GM18526 (cell line): ENCODE data around the gene NACC1.

ENCODE experiments used
- POLR2A ChIP-seq: IDR thresholded peaks from 3 replicates; pipeline ENCODE4 v1.6.1; 2011; ENCODE audit not compliant: insufficient read length; ENCODE audit errors: extremely low read depth

Gene NACC1

DNA sequence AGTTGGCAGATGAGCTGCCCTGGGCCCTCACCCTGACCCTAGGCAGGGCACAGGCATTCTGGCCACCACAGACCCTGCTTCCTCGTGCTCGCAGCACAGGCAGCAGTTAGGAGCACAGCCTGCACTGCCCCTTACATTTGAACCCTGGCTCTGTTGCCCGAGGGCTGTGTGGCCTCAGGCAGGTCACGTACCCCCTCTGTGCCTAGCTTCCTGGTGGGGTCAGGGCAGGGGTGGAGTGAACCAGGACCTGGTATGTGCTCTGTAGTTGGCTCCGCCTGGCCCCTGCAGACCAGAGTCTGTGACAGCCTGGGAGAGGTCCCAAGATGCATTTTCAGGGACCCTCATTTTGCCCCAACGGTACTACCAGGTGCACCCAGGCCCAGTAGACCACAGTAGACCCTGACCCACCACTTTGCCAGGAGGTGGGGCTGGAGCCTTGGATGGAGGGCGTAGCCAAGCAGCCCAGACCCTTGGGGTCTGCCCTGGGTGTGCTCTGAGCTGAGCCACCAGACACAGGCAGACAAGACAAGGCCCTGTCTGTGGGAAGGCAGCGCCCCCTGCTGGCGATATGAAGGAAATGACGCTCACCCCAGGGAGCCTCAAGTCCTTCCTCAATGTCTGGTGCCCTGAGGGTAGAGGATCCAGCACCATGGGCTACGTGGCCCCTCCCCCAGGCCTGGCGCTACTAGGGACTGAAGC lies 24.5 kb upstream of the NACC1 start:
- TF ChIP-seq POLR2A = no peak

DNA sequence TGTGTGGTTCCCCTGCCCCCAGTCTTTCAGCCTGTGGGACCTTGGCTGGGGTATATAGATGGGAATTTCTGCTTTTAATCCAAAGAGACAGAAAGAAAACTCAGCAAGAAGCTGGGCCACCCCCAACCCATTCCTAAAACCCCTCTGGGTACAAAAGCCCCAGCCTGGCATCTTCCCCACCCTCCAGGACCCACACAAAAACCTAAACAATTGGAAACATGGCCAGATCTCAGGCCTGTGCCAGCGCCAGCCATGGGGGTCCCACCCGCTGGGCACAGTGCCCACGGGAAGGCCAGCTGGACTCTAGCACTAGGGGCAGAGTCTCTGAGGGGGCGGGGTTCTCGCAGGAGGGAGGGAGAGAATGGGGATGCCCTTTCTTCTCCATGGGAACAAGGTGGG lies 24.0 kb upstream of the NACC1 start:
- TF ChIP-seq POLR2A = no peak

DNA sequence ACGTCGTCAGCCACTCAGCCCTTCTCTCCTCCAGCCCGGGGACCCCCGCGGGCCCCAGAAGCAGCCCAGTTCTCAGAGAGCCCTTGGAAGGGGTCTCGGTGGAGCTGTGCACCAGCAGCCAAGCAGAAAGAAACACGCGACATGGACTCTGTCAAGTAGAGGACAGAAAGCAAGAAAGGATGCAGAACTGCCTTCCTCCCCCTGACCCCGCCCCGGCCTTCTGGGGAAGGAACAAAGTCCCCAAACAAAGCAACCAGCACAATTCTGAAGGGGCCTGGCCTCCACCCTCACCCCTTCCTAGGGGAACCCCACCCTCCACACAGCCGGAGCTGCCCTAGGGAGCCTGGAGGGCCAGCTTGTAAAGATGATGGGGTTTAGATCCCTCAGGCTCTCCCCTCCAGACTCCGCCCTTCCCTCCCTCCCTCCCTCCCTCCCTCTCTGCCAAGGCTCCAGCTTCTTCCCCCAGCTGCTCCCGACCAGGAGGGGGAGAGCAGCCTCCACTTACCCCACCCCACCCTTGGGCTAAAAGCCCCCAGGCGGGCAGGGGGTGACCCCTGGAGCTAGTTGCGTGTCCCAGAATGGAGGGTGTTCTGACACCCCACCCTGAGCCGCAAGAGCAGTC lies 23.2 kb upstream of the NACC1 start:
- no peak for TF ChIP-seq POLR2A

GRCh38 chr19:13095393-13095784 lies 22.7 kb upstream of the NACC1 start:
- TF ChIP-seq POLR2A = no peak

DNA sequence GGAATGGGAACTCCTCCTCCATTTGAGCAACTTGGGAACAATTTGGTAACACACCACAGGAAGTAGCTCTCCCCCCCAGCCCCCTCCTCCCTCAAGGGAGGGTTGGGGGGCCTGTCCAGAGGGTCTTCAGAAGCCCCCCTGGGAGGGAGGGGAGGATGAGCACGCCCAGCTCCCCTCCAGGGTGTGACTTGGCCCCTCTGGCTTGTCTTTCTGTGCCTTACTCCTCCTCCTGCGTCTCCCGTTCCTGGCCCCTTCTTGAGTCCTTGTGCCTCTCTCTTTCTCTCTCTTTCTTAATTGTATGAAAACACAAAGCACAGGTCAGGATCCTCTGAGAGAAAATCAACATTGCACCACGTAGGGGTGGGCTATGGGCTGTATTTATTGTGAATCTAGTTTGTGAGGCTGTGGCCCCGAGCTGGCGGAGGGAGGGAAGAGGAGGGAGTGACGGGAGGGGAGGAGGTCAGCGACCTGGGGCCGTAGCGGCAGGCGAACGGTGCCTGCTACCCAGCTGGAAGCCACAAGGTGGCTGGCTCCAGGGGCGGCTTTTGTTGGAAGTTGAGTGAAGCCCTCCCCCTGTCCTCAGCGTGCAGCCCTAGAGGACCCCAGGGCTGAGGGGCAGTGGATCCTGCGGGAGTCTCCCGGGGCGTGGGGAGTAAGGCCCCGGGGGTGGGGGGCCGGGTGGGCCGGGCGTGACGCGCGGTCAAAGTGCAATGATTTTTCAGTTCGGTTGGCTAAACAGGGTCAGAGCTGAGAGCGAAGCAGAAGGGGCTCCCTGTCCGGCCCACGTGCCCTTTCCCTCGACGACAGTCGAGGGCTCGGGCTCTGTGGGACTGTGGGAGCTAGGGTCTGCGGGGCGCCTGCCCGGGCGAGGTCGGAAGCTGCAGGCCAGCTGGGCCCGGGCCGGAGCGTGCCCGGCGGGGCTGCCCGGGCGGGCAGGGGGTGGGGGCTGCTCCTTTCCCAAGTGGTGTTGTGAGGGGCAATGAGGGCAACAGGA lies 21.8 kb upstream of the NACC1 start:
- TF ChIP-seq POLR2A = no peak

- no peak for TF ChIP-seq POLR2A
Measured at GRCh38 chr19:13097033-13097462, 21.0 kb upstream of the NACC1 start.

- no peak for TF ChIP-seq POLR2A
Measured at GRCh38 chr19:13097463-13098258, 20.4 kb upstream of the NACC1 start.

DNA sequence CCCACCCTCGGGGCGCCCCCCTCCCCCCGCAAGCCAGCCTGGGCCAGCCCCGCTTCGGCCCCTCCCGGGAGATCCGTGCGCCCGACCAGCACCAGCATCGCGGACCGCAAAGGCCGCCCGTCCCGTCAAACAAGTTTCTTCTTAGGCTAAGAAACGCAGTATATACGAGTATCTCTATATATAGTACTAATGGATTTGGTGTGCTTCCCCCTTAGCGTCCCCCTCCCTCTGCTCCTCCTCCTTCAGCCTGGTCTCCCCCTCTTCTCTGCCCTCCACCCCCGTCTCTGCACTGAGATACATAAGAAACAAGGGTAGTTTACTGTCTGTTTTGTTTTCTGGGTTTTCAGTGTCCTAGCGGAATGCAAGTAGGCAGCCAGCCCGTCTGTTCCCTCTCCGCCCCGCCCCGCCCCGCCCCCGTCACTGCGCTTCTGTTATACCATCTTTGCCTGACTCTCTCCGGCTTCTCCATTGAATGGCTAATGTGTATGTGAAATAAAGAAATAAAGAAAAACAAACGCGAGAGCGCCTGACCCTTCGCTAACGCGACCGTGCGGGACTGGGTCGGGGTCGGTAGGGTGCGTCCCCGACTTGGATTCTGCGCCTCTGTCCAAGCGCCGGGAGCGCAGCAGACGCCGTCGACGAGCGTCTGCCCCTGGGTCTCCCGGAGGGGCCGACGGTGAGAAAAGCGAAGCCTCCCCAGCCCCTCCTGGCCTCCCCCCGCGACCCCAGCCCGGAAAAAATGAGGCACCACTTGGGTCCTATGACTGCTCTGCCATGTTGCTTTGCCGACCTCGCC lies 19.6 kb upstream of the NACC1 start:
- no peak for TF ChIP-seq POLR2A

- peak; percentile 36 for TF ChIP-seq POLR2A
Measured at GRCh38 chr19:13099073-13099999, 18.7 kb upstream of the NACC1 start.

DNA sequence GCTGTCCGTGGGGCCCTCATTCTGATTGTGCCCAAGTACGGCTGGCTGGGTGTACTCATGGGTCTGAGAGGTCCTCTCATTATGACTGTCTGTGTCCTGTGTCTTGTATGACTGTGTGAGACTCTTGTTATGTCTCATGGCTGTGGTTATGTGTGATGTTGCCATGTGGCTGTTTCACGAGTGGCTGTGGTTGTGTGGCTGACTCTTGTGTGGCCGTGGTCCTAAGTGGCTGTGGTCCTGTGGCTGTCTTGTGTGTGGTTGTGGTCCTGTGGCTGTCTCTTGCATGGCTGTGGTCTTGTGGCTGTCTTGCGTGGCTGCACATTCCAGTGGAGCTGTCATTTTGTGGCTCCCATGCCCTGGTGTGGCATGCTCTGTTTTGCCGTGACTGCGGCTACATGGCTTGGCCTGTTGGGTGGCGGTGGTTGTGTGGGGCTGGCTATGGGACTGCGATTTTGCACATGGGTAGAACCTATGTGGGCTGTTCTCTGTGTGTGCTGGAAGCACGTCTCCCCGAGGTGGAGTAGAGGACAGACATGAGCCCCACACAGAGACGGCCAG lies 18.0 kb upstream of the NACC1 start:
- TF ChIP-seq POLR2A = no peak

DNA sequence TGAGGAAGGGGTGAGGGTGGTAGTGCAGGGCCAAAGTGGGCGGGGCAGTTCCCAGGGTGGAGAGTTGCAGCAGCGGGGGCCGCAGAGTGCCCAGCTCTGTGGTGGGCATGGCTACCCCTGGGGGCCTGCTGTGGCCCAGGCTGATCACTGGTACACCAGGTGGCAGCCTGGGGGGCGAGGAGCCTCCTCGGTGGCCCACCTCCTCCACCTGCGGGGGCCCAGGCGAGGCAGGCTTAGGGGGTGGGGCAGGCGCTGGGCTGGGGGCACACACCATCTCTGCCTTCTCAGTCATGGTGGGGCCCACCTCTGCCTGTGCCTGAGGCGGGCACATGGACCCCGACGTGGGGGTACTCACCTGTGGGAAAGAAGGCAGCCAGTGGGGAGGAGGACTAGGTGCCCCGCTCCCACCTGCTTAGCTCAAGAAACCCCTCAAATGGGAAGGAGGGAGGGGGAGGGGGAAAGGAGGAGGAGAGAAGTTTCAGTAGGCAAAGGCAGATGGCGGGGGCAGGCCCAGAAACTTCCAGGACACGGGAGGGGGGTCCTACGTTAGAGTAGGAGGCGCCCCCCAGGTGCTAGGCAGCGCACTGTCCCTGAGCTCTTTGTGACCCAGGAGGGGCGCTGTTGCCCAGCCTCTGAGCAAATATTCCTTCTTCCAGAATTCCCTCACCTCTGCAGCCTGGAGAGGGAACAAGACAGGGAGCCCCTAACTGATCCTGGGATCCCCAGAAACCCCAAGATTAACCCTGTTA lies 17.0 kb upstream of the NACC1 start:
- TF ChIP-seq POLR2A = no peak

DNA sequence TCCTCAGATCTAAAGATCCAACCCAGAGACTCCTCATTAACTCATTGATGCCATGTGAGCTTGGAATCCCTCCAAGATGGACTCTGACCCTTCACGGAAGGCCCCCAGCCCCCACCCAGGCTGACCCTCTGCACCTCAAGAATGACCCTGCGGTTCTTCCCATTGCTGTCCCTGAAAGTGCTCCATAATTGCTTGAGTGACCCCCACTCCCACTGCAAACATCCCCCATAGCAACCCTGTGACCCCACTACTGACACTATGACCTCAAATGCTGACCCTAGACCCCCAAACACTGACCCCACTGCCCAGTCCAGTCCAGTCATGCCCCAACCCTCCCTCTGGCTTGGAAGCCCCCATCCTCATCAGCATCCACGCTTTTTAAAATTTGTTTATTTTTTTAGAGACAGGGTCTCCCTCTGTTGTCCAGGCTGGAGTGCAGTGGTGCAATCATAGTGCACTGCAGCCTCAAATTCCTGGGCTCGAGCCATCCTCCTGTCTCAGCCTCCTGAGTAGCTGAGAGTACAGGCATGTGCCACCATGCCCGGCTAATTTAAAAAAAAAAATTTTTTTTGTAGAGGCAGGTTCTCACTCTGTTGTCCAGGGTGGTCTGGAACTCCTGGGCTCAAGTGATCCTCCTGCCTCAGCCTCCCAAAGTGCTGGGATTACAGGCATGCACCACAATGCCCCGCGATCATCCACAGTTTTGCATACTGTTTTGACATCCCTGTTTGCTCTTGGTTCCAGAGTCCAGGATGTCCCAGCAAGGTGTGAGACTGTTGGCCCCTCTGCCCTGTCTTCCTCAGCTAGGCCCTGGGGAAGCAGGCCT lies 16.3 kb upstream of the NACC1 start:
- no peak for TF ChIP-seq POLR2A

DNA sequence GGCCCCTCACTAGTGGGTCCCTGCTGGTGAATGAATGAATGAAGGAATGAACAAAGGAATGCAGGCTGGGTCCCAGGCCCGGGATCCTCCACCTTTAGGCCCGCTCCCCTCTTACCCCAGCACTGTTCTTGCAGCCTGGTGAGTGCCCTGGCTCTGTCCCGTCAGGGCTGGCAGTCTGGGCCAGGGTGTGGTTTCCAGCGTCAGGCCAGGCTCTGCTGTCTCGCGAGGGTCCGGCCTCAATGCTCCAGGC lies 15.7 kb upstream of the NACC1 start:
- no peak for TF ChIP-seq POLR2A
